GM12878 (cell line): ENCODE data around the gene CD3E. TPM values are rescaled to one million over a fixed set of nuclear protein-coding genes. Genes with fewer than 3 reads are reported as not detected.

Source experiments
- HDAC6 ChIP-seq: fragments of 200-600 bp; sonication (generic); IDR thresholded peaks from one replicate; pipeline ENCODE4 v1.8.0; 2017; ENCODE audit warnings: antibody characterized with exemption; ENCODE audit not compliant: unreplicated experiment
- SUZ12 ChIP-seq: fragments of 200-600 bp; sonication (generic); IDR thresholded peaks from one replicate; pipeline ENCODE4 v1.6.1; 2018; ENCODE audit warnings: antibody characterized with exemption, mild to moderate bottlenecking; ENCODE audit not compliant: unreplicated experiment
- polyA plus RNA-seq, 11 experiments: library from polyadenylated mRNA; depleted of rRNA in 4 of 11; unstranded in 6 of 11; stranded (reverse) in 5 of 11; fragments of >200 nt; fragmentation: Nextera tagmentation in 4 of 11; fragmentation: Illumina TruSeq in 1 of 11; extraction: Ambion mirVana in 4 of 11; extraction: Trizol in 1 of 11; gene quantifications; 1 replicate in 1 of 11; 2 replicates in 10 of 11; pipeline versions ENCODE4 v1.2.1 to v1.2.3, GENCODE V29; 2011 to 2016; ENCODE audit warnings: inconsistent platforms in 2 of 11, missing spikeins in 2 of 11, low read depth in 1 of 11
- small RNA-seq: library from RNA; depleted of rRNA; stranded (forward); fragments of <200 nt; gene quantifications from one replicate; pipeline ENCODE3, GENCODE V24; 2014
- total RNA-seq, 4 experiments: library from RNA; depleted of rRNA in 3 of 4; stranded (reverse); fragments of >200 nt in 3 of 4; fragmentation: Illumina TruSeq in 1 of 4; extraction: Trizol in 1 of 4; gene quantifications; 2 replicates each; pipeline versions ENCODE4 v1.2.1 to v1.2.3, GENCODE V29; 2013 to 2021

The CD3E gene
- total and polyA plus RNA-seq, 10 of the 15 experiments (the other 5 are each of a cell fraction or from before 2014, with no cell fraction given): 0.10 to 17.3 (median 3.8) TPM

- TF ChIP-seq HDAC6 (no peak), SUZ12 (no peak)
Measured at GRCh38 chr11:118364956-118365615, 60.6 kb downstream of the CD3E start (continued).

Small RNA genes lying within 50 kb of the gene (small RNA-seq; reads per million reads assigned to genes)
- gene AP001582.1: not detected

Other genes with a start within 250 kb of the CD3E start
Only the 7 nearest of the 14 such genes appear.
- gene JAML, start 79.7 kb upstream of the CD3E start, total RNA-seq (2014; rRNA removed): 2.9 and 5.0 TPM in 2 replicates
- gene JAML, start 79.7 kb upstream of the CD3E start, total RNA-seq (2014; rRNA removed; fragmentation: Illumina TruSeq; extraction: Trizol): 3.4 and 4.7 TPM in 2 replicates
- gene JAML, start 79.7 kb upstream of the CD3E start, total RNA-seq (2021): 2.4 and 3.7 TPM in 2 replicates
- gene JAML, start 79.7 kb upstream of the CD3E start, polyA plus RNA-seq (2011; rRNA removed): 0.50 and 0.60 TPM in 2 replicates
- 4.8 and 6.1 TPM in 2 replicates for gene JAML, start 79.7 kb upstream of the CD3E start, polyA plus RNA-seq (2014; fragmentation: Illumina TruSeq; extraction: Trizol)
- gene JAML, start 79.7 kb upstream of the CD3E start, polyA plus RNA-seq (2014; fragmentation: Nextera tagmentation; extraction: Ambion mirVana): 1 to 10 TPM; 2.9 to 3.5 TPM
- 2.1 and 4.0 TPM in 2 replicates for gene JAML, start 79.7 kb upstream of the CD3E start, polyA plus RNA-seq (2014; rRNA removed)
- gene JAML, start 79.7 kb upstream of the CD3E start, polyA plus RNA-seq (2016; fragmentation: Nextera tagmentation; extraction: Ambion mirVana): 1 to 10 TPM; 7.7 to 8.1 TPM
- gene MPZL3, start 52.4 kb upstream of the CD3E start, total RNA-seq (2014; rRNA removed): 7.3 and 9.8 TPM in 2 replicates
- gene MPZL3, start 52.4 kb upstream of the CD3E start, total RNA-seq (2014; rRNA removed; fragmentation: Illumina TruSeq; extraction: Trizol): 6.6 TPM in 2 replicates
- 5.6 and 6.4 TPM in 2 replicates for gene MPZL3, start 52.4 kb upstream of the CD3E start, total RNA-seq (2021)
- 5.5 and 8.5 TPM in 2 replicates for gene MPZL3, start 52.4 kb upstream of the CD3E start, polyA plus RNA-seq (2011; rRNA removed)
- gene MPZL3, start 52.4 kb upstream of the CD3E start, polyA plus RNA-seq (2014; fragmentation: Illumina TruSeq; extraction: Trizol): 6.0 and 8.0 TPM in 2 replicates
- gene MPZL3, start 52.4 kb upstream of the CD3E start, polyA plus RNA-seq (2014; fragmentation: Nextera tagmentation; extraction: Ambion mirVana): 1 to 10 TPM; 2.1 to 7.5 TPM
- gene MPZL3, start 52.4 kb upstream of the CD3E start, polyA plus RNA-seq (2014; rRNA removed): 4.6 and 7.0 TPM in 2 replicates
- gene MPZL3, start 52.4 kb upstream of the CD3E start, polyA plus RNA-seq (2016; fragmentation: Nextera tagmentation; extraction: Ambion mirVana): 1 to 10 TPM; 4.0 to 4.7 TPM
- 3.3 and 4.0 TPM in 2 replicates for gene MPZL2, start 40.4 kb upstream of the CD3E start, total RNA-seq (2014; rRNA removed)
- gene MPZL2, start 40.4 kb upstream of the CD3E start, total RNA-seq (2014; rRNA removed; fragmentation: Illumina TruSeq; extraction: Trizol): 3.0 and 3.1 TPM in 2 replicates
- gene MPZL2, start 40.4 kb upstream of the CD3E start, total RNA-seq (2021): 3.2 and 4.4 TPM in 2 replicates
- 0.76 and 0.81 TPM in 2 replicates for gene MPZL2, start 40.4 kb upstream of the CD3E start, polyA plus RNA-seq (2011; rRNA removed)
- 4.8 and 5.2 TPM in 2 replicates for gene MPZL2, start 40.4 kb upstream of the CD3E start, polyA plus RNA-seq (2014; fragmentation: Illumina TruSeq; extraction: Trizol)
- gene MPZL2, start 40.4 kb upstream of the CD3E start, polyA plus RNA-seq (2014; fragmentation: Nextera tagmentation; extraction: Ambion mirVana): 1 to 10 TPM; 4.2 to 4.5 TPM
- 2.5 and 2.6 TPM in 2 replicates for gene MPZL2, start 40.4 kb upstream of the CD3E start, polyA plus RNA-seq (2014; rRNA removed)
- gene MPZL2, start 40.4 kb upstream of the CD3E start, polyA plus RNA-seq (2016; fragmentation: Nextera tagmentation; extraction: Ambion mirVana): 1 to 10 TPM in 1 of 2 experiments, under 1 TPM in 1; 0.88 to 1.6 TPM
- gene CD3D, start 38.0 kb downstream of the CD3E start, total RNA-seq (2014; rRNA removed): 0.44 TPM in 1 of 2 replicates, not detected in the other
- gene CD3D, start 38.0 kb downstream of the CD3E start, total RNA-seq (2014; rRNA removed; fragmentation: Illumina TruSeq; extraction: Trizol): not detected in 2 replicates
- gene CD3D, start 38.0 kb downstream of the CD3E start, total RNA-seq (2021): 0.32 and 0.69 TPM in 2 replicates
- not detected in 2 replicates for gene CD3D, start 38.0 kb downstream of the CD3E start, polyA plus RNA-seq (2011; rRNA removed)
- 0.13 TPM in 1 of 2 replicates, not detected in the other for gene CD3D, start 38.0 kb downstream of the CD3E start, polyA plus RNA-seq (2014; fragmentation: Illumina TruSeq; extraction: Trizol)
- gene CD3D, start 38.0 kb downstream of the CD3E start, polyA plus RNA-seq (2014; fragmentation: Nextera tagmentation; extraction: Ambion mirVana): under 1 TPM; 0.13 to 0.45 TPM
- not detected in 2 replicates for gene CD3D, start 38.0 kb downstream of the CD3E start, polyA plus RNA-seq (2014; rRNA removed)
- not detected for gene CD3D, start 38.0 kb downstream of the CD3E start, polyA plus RNA-seq (2016; fragmentation: Nextera tagmentation; extraction: Ambion mirVana)
- not detected in 2 replicates for gene CD3G, start 39.6 kb downstream of the CD3E start, total RNA-seq (2014; rRNA removed)
- gene CD3G, start 39.6 kb downstream of the CD3E start, total RNA-seq (2014; rRNA removed; fragmentation: Illumina TruSeq; extraction: Trizol): not detected in 2 replicates
- gene CD3G, start 39.6 kb downstream of the CD3E start, total RNA-seq (2021): 0.13 and 0.21 TPM in 2 replicates
- 0.04 TPM in 1 of 2 replicates, not detected in the other for gene CD3G, start 39.6 kb downstream of the CD3E start, polyA plus RNA-seq (2011; rRNA removed)
- 0.10 and 0.22 TPM in 2 replicates for gene CD3G, start 39.6 kb downstream of the CD3E start, polyA plus RNA-seq (2014; fragmentation: Illumina TruSeq; extraction: Trizol)
- gene CD3G, start 39.6 kb downstream of the CD3E start, polyA plus RNA-seq (2014; fragmentation: Nextera tagmentation; extraction: Ambion mirVana): under 1 TPM in 1 of 2 experiments, not detected in 1; 0.16 TPM
- not detected in 2 replicates for gene CD3G, start 39.6 kb downstream of the CD3E start, polyA plus RNA-seq (2014; rRNA removed)
- gene CD3G, start 39.6 kb downstream of the CD3E start, polyA plus RNA-seq (2016; fragmentation: Nextera tagmentation; extraction: Ambion mirVana): not detected
- gene UBE4A, start 54.9 kb downstream of the CD3E start, total RNA-seq (2014; rRNA removed): 39.6 and 44.5 TPM in 2 replicates
- 36.2 and 36.4 TPM in 2 replicates for gene UBE4A, start 54.9 kb downstream of the CD3E start, total RNA-seq (2014; rRNA removed; fragmentation: Illumina TruSeq; extraction: Trizol)
- gene UBE4A, start 54.9 kb downstream of the CD3E start, total RNA-seq (2021): 30.1 and 31.1 TPM in 2 replicates
- 22.9 and 23.2 TPM in 2 replicates for gene UBE4A, start 54.9 kb downstream of the CD3E start, polyA plus RNA-seq (2011; rRNA removed)
- 29.5 and 35.5 TPM in 2 replicates for gene UBE4A, start 54.9 kb downstream of the CD3E start, polyA plus RNA-seq (2014; fragmentation: Illumina TruSeq; extraction: Trizol)
- gene UBE4A, start 54.9 kb downstream of the CD3E start, polyA plus RNA-seq (2014; fragmentation: Nextera tagmentation; extraction: Ambion mirVana): 10 to 100 TPM in 1 of 2 experiments, 1 to 10 TPM in 1; 6.2 to 13.9 TPM
- gene UBE4A, start 54.9 kb downstream of the CD3E start, polyA plus RNA-seq (2014; rRNA removed): 15.9 and 17.1 TPM in 2 replicates
- 10 to 100 TPM; 36.8 to 37.5 TPM for gene UBE4A, start 54.9 kb downstream of the CD3E start, polyA plus RNA-seq (2016; fragmentation: Nextera tagmentation; extraction: Ambion mirVana)
- gene ATP5MG, start 96.9 kb downstream of the CD3E start, total RNA-seq (2014; rRNA removed): 211 and 295 TPM in 2 replicates
- gene ATP5MG, start 96.9 kb downstream of the CD3E start, total RNA-seq (2014; rRNA removed; fragmentation: Illumina TruSeq; extraction: Trizol): 317 and 321 TPM in 2 replicates
- gene ATP5MG, start 96.9 kb downstream of the CD3E start, total RNA-seq (2021): 316 and 333 TPM in 2 replicates
- gene ATP5MG, start 96.9 kb downstream of the CD3E start, polyA plus RNA-seq (2011; rRNA removed): 735 and 1,009 TPM in 2 replicates
- gene ATP5MG, start 96.9 kb downstream of the CD3E start, polyA plus RNA-seq (2014; fragmentation: Illumina TruSeq; extraction: Trizol): 287 and 299 TPM in 2 replicates
- gene ATP5MG, start 96.9 kb downstream of the CD3E start, polyA plus RNA-seq (2014; fragmentation: Nextera tagmentation; extraction: Ambion mirVana): 1,000 to 10,000 TPM; 2,154 to 2,276 TPM
- 531 and 577 TPM in 2 replicates for gene ATP5MG, start 96.9 kb downstream of the CD3E start, polyA plus RNA-seq (2014; rRNA removed)
- gene ATP5MG, start 96.9 kb downstream of the CD3E start, polyA plus RNA-seq (2016; fragmentation: Nextera tagmentation; extraction: Ambion mirVana): 1,000 to 10,000 TPM; 1,057 to 1,150 TPM